Uterus (tissue), 2 donors: ENCODE data around the gene MAB21L4.

ENCODE experiments used
- POLR2A ChIP-seq, 2 donors: fragments of 450-650 bp; IDR thresholded peaks; one replicate each; pipeline ENCODE4 v1.6.1; 2016; ENCODE audit warnings: antibody characterized with exemption in 2 of 2, mild to moderate bottlenecking in 1 of 2, moderate library complexity in 1 of 2
- TF ChIP-seq, protein P1 (sequence below), 4 experiments: fragments of 200-600 bp in 2 of 4; fragments of 450-650 bp in 2 of 4; sonication (generic) in 2 of 4; IDR thresholded peaks; one replicate each; pipeline ENCODE4 v1.5.1; 2016 to 2019; ENCODE audit warnings: antibody characterized with exemption in 4 of 4, mild to moderate bottlenecking in 2 of 4, moderate library complexity in 1 of 4

DNA sequence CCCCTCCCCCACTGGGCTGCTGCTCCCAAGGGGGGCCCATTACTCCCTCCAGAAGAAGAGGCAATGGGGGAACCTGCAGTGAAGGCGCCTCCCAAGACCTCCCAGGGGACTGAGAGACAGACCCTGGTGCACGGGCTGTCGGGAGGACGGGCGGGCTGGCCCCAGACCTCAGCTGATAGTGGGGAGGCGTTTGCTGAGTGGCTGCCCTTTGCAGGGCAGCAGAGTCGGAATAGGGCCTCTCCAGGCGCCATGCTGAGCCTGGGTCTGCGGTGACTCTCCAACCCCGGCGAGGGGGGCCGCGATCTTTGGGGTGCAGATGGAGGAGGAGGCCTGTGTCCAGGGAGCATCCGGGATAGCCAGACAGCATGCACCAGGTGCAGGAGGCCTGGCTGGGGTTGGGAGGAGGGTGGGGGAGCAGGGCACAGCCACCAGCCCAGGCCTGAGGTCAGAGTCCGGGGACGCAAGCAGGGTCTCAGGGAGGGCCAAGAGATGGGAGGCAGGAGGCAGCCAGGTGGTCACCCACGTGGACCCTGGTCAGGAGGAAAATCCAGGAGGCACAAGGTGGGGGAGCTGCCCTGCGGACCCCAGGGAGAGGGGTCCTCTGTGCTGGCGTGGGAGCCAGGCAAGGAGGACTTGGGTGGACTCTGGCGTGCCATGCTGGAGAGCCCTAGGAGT lies 21.2 kb upstream of the MAB21L4 start:
- TF ChIP-seq, protein P1, sequence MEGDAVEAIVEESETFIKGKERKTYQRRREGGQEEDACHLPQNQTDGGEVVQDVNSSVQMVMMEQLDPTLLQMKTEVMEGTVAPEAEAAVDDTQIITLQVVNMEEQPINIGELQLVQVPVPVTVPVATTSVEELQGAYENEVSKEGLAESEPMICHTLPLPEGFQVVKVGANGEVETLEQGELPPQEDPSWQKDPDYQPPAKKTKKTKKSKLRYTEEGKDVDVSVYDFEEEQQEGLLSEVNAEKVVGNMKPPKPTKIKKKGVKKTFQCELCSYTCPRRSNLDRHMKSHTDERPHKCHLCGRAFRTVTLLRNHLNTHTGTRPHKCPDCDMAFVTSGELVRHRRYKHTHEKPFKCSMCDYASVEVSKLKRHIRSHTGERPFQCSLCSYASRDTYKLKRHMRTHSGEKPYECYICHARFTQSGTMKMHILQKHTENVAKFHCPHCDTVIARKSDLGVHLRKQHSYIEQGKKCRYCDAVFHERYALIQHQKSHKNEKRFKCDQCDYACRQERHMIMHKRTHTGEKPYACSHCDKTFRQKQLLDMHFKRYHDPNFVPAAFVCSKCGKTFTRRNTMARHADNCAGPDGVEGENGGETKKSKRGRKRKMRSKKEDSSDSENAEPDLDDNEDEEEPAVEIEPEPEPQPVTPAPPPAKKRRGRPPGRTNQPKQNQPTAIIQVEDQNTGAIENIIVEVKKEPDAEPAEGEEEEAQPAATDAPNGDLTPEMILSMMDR (IDR thresholded peaks at IDR 0.05): no peak
- TF ChIP-seq POLR2A (IDR thresholded peaks at IDR 0.05): no peak
